Fibroblast of skin of right quadriceps (primary cell): ENCODE data around the gene TTLL3.
"Not testable (repeated sequence)": the region's sequence is repeated elsewhere in the genome, so short reads cannot be mapped to it uniquely, and the experiment has no call there.

Experiments used
- DNase-seq: peaks from one replicate; pipeline ENCODE4 v3.0.0-alpha.2; 2013

The TTLL3 gene, protein sequence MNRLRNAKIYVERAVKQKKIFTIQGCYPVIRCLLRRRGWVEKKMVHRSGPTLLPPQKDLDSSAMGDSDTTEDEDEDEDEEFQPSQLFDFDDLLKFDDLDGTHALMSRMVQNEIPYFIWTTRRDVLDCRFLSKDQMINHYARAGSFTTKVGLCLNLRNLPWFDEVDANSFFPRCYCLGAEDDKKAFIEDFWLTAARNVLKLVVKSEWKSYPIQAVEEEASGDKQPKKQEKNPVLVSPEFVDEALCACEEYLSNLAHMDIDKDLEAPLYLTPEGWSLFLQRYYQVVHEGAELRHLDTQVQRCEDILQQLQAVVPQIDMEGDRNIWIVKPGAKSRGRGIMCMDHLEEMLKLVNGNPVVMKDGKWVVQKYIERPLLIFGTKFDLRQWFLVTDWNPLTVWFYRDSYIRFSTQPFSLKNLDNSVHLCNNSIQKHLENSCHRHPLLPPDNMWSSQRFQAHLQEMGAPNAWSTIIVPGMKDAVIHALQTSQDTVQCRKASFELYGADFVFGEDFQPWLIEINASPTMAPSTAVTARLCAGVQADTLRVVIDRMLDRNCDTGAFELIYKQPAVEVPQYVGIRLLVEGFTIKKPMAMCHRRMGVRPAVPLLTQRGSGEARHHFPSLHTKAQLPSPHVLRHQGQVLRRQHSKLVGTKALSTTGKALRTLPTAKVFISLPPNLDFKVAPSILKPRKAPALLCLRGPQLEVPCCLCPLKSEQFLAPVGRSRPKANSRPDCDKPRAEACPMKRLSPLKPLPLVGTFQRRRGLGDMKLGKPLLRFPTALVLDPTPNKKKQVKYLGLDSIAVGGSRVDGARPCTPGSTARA

DNA sequence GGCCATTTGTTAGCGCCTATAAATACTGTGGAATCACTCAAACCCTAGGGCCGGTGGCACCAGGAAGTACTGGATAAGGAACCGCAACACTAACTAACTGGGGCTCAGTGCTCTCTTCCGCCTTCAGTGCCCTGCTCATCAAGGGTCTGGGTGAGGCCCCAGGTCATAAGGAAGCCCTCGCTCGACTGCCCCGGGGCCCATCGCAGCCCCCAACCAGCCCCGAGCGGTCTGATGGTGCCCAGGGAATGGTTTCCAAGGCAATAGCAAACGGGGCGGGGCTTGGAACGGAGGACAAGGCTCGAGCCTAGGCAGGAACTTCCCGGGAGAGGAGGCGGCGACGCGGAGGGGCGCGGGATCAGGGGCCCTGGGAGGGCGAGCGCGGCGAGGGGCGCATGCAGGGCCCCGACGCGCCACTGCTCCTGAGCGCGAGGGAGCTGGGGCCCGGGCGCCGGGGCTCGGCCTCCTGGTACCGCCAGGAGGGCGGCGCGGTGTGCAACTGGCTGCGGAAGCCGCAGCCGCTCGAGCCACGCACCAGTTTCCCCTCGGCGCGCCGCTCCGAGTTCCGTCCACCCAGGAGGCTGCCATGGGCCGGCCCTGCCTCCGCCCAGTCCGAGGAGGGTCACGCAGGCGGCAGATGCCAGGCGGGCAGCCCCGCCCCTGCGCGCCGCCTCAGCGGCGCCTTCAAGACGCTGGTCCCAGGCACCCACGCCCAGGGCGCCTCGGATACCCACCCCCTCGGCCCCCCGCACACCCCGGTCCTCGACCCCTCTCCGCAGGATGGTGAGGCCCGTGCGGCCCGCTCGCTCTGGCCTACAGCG, at the start of gene TTLL3:
TSS of gene TTLL3 (plus strand) at position 648 of the 818 bp plus-strand sequence. CDS start 400 bp downstream, outside the sequence.
- DNase-seq: peak; percentile 56

DNA sequence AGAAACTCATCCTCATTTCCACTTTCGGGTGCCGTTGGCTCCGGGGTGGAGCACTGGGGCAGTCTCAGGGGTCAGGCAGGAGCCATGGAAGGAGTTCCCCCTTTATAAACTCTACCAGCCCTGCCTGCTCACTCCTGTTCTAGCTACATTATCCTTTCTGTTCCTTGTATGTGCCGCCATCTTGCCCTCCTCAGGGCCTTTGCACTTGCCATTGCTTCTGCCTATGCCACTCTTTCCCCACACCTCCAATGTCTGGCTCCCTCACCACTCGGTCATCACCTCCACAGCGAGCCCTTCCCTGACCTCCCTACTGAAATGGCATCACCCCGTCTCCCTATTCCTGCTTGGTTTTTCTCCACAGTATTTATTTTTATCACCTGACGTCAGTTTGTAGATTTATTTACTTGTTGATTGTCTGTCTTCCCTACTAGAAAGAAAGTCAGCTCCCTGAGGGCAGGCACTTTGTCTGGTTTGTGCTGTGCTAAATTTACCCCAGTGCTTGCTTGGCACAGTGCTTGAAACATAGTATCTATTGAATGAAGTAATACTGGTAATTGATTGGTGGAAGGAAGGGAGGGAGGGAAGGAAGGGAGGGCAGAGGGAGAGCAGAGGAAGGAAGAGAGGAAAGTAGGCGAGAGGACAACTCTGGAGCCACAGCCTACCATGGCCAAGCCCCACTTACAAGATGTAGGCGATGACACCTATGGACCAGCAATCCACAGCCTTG, 49.1 kb upstream of the TTLL3 start:
- DNase-seq: no peak

DNA sequence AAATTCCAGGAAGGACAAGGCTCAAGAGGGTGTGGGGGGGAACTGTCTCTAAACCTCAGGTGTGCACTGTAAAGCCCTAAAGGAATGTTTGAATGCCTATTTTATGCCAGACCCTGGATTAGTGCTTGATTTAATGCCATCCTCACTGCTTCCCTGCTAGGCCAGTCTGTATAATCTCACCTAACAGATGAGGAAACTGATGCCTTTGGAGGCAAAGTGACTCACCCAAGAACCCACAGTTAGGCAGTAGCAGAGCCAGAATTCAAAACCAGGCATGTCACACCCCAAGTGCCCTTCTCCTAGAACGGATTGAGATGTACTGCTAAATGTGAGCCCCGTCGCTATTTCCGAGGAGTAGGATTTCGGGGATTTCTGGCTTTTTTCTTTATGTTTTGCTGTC, 48.1 kb upstream of the TTLL3 start:
- no peak for DNase-seq

DNA sequence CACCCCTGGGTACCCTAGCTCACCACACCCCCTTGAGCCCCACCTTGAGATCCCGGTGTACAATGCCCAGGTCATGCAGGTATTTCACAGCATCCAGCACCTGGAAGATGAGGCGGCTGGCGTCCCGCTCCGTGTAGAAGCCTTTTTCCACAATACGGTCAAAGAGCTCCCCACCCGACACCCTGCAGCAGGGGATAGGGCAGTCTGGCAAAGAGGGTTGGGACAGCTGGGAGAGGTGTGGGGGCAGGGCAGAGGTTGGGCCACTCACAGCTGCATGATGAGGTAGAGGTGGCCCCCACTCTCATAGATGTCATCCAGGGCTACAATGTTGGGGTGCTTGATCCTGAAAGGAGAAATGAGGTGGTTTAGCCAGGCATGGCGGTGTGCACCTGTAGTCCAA, 47.2 kb upstream of the TTLL3 start:
- DNase-seq: no peak

DNA sequence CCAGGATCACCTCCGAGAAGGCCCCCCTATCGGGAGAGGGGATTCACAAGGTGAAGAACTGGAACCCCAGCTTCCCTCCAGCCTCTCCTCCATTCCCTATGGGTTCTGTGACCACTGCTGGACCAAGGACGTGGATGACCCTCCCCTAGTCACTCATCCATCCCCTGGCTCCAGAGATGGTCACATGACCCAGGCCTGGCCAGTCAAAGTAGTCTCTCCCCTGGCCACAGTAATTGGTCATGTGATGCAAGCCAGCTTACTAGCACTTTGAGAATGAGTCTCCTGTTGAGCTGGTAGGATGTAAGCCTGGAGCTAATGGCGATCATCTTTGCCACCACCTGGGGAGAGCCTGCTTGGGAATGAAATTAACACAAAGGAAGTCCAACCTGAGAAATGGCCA, 44.2 kb upstream of the TTLL3 start:
- DNase-seq: no peak

DNA sequence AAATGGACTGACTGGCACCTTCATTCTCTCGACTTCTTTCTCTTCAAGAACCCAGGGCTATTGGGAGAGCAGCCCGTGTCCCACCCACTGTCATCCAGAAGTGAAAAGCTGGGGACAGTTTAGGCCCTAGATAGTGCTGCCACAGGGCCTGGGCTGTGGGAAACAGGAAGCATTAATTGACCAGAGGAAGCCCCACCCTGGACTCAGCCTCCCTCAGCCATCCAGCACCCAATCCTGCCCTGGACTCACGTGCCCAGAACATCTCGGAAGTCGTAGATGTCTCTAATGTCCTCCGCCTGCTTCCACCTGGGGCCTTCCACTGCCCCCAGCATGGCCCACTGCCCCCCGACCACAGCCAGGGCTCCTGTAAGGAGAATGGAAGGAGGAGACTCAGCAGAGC, 42.6 kb upstream of the TTLL3 start:
- no peak for DNase-seq

DNA sequence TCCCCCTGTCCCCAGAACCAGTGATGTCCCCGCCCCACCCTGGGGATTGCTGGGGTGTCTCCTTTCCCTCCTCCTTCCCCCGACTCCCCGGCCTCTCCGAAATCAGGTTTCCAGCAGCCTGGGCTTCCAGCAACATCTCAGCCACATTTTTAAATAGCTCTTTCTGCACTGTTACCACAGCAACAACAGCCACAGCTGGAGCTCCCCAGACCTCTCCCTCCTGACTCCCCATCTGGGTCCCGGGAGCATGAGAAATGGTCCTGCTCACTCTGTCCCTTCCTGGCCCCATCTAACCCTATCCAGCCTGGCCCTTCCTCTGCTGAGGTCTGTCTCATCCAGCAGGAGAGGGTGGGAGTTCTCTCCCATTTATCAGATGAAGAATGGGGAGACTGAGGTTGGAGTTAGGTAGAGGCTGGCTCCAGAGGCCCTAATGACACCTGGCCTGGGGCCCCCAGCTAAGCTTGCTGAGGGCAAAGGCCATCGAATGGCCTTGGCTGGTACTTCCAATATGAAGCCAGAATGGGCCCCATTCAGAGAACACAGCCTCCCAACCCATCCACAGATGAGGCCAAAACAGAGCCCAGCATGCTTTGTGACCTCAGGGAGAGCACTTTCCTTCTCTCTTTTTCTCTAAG, 41.8 kb upstream of the TTLL3 start:
- DNase-seq: no peak

DNA sequence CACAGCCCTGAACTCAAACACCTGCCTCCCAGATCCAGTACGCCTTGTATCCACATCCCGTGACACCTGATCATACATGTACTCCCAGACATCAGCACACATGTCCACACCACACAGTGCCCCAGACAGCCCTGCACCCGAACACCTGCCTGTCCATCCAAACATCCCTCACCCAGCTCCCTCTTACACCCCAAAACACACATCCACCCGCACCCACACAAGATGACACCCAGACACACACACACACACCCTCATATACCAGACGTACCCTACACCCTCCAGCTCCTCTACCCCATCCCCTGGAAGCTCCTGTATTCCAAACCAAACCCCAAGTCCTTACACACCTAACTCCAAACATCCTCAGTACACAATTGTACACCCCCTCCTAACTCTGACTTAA, 41.0 kb upstream of the TTLL3 start:
- no peak for DNase-seq

DNA sequence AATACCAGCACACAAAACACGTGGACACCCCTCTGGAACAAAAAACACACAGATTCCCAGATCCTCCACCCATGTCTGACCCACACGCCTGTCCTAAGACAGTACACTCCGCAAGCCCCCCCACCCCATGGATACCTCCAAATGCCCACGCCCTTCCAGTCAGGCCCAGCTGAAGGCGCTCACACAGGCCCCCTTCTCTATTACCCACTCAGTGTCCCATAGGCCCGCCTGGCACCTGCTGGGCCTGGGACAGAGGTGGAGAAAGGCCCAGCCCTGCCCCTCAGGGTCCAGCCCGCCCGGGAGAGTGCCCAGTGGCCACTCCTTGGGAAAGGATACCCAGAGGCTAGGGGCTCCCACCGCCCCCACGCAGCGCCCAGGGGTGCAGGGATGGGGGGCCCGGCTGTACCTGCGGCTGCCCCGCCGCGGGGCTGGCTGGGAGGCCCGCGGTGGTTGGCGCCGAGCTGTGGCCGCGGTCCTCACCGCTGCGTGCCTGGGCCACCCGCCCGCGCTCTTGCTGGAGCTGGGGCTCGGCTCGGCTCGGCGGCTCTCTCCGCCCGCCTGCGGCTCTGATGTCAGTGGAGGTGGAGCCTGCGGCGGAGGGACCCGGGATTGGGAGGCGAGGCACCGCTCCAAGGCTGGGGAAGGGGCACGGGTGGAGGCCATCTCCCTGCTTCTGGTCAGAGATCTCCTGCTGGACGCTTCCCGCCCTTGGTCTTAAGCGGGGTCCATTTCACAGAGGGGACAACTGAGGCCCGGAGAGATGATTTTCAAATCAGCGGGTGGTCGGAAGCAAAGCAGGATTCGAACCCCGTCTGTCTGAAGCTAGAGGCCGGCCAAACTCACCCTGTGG, 40.4 kb upstream of the TTLL3 start, which contains the start of gene CAMK1:
TSS of gene CAMK1 (minus strand) at position 522 of the 850 bp plus-strand sequence. CDS start 2,198 bp downstream, outside the sequence.
- peak; percentile 65 for DNase-seq

DNA sequence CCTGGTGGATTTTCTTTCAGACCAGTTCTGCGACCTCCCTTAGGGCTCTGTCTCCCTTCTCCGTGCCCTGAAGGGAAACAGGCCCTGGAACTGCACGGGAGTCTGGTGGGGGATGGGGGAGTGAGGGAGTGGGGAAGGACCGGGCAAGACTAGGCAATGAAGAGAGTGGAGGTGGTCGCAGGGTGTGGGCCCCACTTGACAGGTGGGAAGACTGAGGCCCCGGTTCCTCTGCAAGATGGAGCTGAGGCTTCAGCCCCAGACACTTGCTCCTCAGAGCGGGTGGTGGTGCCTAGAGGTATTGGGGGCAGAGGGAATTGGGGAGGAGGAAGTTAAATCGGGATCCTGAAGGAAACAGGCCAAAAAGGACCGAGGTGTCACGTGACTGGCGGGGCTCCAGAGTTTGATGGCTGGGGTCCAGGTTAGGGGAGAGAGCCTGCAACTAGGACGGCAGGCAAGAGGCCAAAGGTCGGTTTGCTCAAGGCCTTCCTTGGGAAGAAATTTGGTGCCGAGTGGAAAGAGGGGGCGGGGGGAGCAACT, 39.7 kb upstream of the TTLL3 start:
- DNase-seq: no peak

DNA sequence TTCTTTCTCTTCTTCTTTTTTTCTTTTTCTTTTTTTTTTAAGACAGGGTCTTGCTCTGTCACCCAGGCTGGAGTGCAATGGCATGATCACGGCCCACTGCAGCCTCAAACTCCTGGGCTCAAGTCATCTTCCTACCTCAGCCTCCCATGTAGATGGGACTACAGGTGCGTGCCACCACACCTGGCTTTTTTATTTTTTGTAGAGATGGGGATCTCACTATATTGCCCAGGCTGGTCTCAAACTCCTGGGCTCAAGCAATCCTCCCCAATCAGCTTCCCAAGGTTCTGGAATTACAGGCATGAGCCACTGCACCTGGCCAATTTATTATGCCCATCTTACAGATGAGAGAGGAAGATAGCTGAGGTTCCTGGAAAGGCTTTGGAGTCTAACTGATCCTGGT, 39.1 kb upstream of the TTLL3 start:
- not testable (repeated sequence) for DNase-seq

DNA sequence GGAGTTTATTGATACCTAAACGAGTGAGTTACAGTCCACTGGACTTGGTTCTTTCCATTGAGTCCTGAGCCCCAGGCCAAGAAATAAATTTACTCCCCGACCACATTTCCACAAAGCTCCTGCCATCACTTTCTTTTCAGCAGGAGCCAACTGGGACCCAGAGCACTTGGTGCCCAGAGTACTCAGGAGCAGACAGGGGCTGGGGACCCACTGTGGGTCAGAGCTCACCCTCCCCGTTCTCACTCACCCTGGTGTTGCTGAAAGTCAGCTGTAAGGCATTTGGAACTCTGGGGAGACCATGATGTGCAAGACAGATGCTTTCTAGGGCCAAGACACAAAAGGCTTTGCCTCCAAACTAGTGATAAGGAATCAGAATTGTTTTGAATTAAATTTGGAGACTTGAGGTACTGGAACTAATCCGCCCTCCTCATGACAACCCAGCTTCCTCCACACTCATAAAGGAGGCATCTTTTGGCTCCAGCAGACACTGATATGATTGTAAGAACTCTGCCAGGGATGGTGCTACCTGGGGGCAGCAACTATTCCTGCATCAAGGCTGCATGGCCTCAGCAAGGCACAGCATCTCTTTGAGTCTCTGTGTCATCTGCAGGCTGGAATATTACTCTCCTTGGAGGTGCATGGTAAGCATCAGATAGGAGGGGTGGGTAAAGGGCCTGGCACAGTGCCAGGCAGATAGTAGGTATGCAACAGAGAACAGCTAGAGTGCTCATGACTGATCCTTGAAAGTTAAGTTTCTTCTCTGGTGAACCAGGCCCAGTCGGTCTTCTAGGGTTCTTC, 33.0 kb upstream of the TTLL3 start:
- DNase-seq: no peak

DNA sequence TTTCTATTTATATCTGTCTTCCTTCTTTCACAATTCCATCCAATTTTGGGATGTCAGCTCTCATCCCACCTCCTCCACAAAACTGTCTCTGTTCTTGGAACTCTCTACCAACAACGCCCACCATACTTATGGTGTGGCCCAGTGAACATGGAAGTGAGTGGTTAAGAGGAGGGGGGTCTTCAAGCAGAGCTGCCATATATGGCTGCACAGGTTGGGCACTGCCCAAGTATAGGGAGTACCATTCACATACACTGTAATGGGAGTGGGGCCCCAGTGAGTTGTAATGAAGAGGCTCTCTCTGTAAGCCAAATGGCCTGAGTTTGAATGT, 32.4 kb upstream of the TTLL3 start:
- DNase-seq: no peak

DNA sequence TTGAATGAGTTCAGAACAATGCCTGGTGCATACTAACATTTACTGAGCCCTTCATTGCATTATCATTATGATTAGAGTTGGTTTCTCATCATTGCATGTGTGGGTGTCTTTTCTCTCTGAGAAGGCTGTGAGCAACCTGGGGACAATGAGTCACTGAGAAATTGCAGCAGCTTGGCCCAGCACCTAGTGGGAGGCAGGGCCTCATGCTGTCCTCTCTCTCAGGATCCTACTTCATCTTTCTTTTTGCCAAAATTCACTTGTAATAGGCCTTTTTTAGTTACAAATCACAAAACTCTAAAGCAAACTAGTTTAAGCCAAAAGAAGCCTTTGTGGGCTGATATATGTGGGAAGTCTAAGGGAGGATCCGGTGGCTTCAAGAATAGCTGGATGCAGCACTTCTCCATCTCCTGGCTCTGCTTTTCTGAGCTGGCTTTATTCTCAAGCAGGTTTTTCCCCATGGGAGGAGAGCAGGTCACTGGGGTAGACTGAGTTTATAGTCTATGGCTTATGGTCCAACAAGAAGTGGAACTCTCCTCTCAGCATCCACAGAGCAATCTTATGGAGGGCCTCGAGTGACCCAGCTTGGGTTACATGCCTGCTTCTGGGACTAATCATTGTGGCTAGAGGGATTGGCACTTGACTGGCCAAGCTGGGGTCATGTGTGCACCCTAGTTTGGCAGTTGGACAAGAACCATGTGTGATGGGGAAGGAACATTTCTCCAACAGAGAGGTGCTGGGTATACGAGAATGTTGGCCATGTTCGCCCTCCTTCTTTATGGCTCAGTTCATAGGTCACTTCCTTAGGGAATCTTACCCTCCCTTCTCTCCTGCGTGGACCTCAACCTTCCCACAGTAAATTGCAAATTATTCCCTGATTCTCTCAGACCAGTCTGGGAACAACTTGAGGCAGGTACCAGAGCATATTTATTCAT, 31.7 kb upstream of the TTLL3 start:
- peak; percentile 61 for DNase-seq

DNA sequence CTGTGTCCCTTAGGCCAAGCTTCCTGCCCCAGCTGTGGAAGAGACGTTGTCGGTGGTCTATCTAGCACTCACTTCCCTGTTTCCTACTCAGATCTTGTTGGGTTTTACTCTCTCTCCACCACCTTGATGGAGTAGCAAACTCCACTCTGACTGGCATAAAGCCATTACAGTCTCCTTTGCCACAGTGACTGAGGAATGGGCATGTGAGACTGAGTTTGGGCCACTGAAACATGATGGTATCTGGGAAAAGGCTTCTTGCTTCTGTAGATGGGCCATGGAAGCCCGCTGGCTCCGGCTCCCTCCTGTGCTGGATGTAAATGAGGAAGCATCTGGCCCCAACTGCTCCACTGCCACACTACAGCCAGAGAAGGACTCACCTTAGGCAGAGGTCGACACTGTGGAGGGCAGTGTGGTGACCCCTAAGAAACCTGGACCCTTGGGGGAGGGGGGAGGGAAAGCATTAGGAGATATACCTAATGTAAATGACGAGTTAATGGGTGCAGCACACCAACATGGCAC, 30.9 kb upstream of the TTLL3 start:
- DNase-seq: no peak

DNA sequence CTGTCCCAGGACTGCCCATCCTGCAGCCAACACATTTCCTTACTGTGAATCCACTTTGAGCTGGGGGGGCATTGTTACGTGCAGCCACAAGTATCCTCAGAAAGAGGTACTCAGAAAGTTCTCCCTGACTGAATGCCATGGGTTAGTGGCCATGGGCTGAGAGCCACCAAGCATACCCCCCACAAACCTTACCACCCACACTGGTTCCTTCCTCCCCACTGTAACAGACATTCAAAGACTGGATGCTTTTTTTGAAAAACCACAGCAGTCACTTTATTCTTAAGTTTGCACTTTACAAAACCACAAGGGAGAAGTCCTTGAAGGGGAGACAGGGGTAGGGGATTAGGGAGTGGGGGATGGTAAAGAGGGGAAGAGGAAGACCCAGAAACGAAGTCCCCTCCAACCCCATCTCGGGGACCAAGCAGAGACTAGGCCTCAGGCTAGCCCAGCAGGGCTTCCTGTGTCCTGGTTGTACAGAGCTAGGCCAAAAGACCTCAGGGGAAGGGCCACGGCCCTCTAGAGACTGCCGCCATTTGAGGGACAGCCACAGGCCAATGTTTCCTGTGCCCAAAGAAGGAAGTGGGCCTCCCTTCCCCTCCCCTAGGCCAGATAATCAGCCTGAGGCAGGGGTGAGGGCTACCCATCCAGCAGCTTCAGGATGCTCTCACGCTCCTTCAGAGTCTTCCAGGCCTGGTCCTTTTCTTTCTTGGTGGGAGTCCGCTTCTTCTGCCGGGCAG, 30.2 kb upstream of the TTLL3 start:
- no peak for DNase-seq

DNA sequence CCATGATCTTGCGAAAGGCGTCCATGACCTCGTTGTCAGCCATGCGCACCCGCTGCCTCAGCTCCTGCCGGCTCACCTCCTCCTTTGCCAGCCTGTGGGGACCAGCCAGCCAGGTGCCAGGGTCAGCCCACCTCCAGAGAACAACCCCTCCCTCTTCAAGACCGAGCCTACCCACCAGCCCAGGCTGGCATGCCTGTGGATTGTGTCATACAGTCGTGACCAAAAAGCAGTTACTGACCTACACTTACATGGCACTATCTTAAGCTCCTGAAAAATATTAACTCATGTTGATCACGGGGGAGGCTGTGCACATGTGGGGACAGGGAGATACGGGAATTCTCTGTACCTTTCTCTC, 29.6 kb upstream of the TTLL3 start:
- DNase-seq: no peak

DNA sequence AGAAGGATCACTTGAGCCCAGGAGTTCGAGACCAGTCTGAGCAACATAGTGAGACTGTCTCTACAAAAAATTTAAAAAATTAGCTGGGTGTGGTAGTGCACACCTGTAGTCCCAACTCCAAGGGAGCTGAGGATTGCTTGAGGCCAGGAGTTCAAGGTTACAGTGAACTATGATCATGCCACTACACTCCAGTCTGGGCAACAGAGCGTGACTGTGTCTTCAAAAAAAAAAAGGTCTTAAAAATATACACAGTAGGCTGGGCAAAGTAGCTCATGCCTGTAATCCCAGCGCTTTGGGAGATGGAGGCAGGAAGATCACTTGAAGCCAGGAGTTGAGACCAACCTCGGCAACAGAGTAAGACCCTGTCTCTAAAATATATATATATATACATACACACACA, 29.2 kb upstream of the TTLL3 start:
- no peak for DNase-seq
